Measurements from ENCODE around the gene SIGLEC1.

The SIGLEC1 gene

DNA sequence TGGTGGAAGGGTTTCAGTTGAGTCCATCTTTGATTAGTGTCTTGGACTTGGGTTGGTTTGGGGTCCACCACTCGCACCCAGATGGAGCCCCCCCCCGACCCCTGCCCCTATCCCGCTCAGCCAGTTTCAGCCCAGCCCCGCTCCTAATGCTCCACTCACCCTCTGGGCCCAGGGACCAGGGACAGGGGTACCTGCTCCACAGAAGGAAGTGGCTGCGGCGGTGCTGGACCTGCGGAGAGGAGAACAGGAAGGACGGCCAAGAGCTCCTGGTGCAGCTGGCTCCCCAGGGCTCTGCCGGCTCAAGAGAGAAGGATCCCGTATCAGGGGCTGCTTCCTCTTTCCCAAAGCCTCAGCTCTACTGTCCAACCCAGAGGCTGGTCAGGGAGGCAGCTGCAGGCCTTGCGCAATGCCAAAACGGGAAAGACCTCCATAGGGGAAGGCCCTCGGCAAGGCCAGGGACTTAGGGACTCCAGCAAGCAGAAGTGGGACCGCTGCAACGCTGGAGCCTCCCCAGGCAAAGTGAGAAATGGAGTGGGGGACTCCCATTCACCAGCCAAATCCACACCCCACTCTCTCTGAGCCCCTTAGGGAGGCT lies at the start of gene SIGLEC1:
TSS of gene SIGLEC1 (minus strand) at position 322 of the 595 bp plus-strand sequence. CDS start 5,472 bp downstream, outside the sequence.
- no peak for DNase-seq

DNA sequence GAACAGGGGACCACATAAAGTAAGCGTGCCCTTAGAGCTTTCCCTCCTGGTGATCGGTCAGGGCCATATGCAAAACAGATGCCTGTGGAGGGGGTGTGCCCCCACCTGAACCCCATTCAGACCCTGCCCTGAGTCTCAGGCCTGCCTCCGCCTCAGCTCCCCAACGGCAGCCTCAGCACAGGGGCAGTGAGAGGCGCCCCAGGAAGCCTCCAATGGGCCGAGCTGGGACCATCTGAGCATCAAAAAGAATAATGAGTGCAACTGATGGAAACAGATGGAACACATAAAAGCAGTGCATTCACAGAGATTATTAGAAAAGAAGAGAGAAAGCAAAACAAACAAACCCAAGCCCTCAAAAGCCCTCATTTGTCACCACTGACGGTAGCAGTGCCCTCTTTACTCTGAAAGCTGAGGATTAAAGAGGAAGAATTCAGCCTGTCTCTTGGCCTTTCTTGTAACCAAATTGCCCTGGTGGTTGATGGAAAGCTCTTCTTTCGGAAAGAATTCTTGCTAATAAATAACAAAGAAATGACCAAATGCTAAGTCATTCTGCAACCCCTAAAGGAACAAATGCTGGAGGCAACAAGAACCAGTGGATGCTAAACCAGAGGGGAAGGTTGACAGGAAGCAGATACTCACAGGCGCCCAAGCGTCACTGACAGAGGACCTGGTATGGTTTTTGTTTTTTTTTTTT lies 48.4 kb upstream of the SIGLEC1 start:
- no peak for DNase-seq

DNA sequence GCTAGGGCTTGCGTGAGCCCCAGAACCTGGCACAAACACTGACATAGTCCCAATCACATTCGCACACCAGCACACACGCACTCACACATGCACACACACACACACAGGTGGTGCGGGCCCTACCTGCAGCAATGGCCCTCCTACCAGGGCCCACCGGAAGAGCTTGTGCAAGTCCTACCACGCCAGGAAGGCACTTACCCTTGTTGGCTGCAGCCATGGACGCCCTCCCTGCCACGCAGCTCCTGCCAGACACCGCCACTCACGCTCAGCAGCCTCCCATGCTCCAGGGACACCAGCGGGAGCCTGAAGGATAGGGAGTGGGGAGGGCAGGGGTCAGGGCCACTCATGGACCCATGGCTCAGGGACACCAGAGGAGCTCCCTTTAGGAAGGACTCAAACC lies 47.5 kb upstream of the SIGLEC1 start:
- DNase-seq = no peak

DNA sequence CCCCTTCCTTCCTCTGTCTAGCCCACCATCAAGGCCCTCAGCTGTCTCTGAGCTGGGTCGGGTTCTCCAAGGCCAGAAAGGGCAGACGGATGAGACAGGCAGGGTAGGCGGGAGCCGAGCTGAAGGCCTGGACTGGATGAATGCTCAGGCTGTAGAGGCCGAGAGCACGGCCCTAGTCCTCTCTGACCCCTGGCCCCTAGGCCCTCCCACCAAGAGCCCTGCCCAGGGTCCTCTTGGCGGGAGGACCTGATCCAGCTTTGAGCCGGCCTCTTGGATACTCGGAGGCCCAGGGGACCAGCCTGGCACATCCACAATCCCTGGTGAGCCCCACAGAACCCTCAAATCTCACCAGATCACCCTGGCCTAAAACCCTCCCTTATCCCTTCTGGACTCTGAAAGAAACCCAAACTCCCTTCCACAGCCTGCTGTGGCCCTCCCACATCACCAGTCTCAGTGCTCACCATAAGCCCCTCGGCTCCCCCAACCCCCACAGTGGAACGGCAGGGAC lies 47.0 kb upstream of the SIGLEC1 start:
- no peak for DNase-seq

- DNase-seq = no peak
Observed at GRCh38 chr20:3758566-3758965, 46.2 kb upstream of the SIGLEC1 start.

DNA sequence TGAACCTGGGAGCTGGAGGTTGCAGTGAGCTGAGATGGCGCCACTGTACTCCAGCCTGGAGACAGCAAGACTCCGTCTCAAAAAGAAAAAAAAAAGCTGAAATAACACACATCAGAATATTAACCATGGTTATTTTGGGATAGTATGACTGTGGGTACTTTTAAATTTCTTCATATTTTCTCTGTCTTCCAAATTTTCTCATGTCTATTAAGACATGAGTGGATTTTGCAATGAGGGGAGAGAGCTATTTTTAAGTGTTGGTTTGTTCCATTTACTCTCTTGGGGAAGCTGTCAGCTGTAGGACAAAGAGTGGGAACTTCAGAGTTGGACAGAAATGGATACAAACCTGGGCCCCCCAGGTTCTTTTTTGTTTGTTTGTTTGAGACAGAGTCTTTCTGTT lies 44.9 kb upstream of the SIGLEC1 start:
- DNase-seq = no peak

- DNase-seq = no peak
Observed at GRCh38 chr20:3755814-3756480, 43.5 kb upstream of the SIGLEC1 start.

GRCh38 chr20:3755269-3755668 lies 42.9 kb upstream of the SIGLEC1 start:
- no peak for DNase-seq

DNA sequence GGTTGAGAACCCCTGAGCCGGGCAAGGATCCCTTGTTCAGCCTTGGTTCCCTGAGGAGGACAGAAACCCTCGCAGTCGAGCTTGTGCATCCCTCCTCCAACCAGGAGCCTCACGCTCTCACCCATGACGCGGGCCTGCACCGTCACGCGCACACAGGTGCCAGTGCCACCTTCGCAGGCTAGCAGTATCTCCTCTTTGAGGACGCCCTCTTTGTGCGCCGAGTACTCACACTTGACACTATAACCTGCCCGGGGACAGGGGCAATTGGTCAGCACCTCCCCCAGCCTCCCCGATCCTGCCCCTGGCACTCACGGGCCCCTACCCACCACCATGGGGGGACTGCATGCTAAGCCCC lies 41.9 kb upstream of the SIGLEC1 start:
- DNase-seq = no peak

DNA sequence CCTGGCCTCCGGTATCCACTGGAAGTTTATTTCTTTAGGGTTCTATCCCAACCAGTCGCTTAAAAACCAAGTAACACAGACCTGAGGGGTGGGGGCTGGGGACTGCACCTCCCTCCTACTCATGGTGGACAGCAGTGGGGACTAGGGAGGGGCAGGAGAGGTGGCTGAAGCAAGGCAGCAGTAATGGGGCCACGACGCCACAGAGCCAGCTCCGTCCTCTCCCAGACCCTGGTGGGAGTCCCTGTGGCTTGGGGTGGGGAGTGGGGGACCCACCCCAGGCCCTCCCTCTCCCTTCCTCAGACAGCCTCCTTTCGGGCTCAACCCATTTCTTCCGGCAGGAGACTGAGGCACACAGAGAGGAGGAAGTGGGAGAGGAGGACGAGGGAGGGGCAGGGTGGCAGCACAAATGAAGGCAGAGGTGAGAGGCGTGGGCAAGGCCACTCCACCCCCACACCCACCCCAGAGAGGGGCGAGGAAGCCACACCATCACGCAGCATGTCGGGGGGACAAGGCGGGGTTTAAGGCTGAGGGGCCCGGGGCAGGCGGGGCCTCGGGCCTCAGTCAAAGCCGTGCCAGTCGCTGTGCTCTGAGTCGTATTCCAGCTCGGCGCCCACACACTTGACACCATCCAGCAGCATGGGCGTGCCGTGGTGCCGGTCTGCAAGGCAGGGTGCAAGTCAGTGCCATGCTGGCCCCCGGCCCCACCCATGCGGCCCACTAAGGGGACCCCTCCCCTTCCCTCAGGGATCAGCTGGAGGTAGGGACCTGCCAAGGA lies 41.3 kb upstream of the SIGLEC1 start:
- DNase-seq = no peak

GRCh38 chr20:3753098-3753497 lies 40.7 kb upstream of the SIGLEC1 start:
- DNase-seq = peak; percentile 63

DNA sequence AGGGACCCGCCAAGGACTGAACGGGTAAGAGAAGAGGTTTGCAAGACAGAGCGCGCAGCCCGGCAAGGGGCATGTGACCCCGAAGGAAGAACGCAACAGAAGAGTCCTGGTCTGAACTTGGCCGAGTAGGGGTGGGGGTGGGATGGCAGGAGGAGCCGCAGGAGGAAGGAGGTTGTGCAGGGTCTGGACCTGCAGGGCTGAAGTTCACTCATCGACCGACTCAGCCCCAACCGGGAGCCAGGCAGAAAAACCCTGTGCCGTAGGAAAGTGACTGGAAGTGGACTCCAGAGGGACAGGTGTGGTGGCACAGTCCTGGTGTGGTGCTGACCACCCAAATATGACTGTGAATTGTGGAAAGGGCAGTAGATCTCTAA lies 40.0 kb upstream of the SIGLEC1 start:
- DNase-seq = no peak

GRCh38 chr20:3751675-3752385 lies 39.4 kb upstream of the SIGLEC1 start:
- peak; percentile 80 for DNase-seq

DNA sequence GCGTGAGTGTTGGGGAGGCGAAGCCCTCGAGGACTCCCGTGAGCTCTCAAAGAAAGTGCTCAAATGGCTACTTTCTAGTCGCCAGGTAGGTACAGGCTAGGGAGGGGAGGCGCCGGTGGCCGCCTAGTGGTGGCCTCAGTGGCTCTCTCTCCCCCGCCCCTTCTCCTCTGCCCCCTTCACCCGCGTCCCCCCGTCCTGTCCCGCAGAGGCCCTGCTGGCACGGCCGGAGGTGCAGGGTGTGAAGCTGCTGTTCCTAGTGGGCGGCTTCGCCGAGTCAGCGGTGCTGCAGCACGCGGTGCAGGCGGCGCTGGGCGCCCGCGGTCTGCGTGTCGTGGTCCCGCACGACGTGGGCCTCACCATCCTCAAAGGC lies 38.9 kb upstream of the SIGLEC1 start:
- no peak for DNase-seq

DNA sequence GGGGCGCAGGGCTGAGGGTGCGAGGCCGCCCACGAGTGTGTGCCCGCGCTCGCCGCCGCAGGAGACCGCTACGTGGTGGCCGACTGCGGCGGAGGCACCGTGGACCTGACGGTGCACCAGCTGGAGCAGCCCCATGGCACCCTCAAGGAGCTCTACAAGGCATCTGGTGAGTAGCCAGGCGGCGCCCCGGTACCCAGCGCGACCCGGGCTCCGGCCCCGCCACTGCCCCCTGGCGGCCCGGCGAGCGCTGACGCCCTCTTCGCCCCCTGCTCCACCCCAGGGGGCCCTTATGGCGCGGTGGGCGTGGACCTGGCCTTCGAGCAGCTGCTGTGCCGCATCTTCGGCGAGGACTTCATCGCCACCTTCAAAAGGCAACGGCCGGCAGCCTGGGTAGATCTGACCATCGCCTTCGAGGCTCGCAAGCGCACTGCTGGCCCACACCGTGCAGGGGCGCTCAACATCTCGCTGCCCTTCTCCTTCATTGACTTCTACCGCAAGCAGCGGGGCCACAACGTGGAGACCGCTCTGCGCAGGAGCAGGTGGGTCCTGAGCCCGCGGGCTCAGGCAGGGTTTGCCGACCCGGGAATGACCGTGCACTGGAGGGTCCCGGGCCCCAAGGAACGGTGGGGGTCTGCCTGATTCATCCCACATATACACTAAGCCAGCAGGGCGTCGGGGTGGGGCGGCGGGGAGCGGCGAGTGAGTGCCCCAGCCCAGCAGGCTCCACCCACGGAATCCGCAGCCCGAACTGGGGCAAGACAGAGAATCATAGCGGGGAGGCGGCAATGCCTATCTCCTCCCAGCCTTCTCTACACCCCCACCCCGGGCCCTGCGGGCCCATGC lies 37.5 kb upstream of the SIGLEC1 start:
- DNase-seq = peak; percentile 47

- no peak for DNase-seq
Observed at GRCh38 chr20:3749087-3749688, 36.8 kb upstream of the SIGLEC1 start.

DNA sequence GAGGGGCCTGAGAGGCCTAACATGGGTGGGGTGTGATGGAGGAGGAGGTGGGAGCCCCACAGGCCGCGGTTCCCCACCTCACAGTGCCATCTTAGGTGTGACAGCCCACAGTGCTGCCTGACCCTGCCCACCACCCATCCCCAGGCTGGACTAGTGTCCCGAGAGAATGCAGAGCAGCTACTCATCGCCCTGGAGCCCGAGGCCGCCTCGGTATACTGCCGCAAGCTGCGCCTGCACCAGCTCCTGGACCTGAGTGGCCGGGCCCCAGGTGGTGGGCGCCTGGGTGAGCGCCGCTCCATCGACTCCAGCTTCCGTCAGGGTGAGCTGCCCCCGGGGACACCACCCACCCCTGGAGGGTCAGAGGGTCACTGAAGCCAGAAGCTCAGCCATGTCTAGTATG lies 35.7 kb upstream of the SIGLEC1 start:
- no peak for DNase-seq

- no peak for DNase-seq
Observed at GRCh38 chr20:3747471-3747870, 35.1 kb upstream of the SIGLEC1 start.

GRCh38 chr20:3745686-3746173 lies 33.3 kb upstream of the SIGLEC1 start:
- DNase-seq = no peak

- DNase-seq = peak; percentile 85
Observed at GRCh38 chr20:3744806-3745685, 32.6 kb upstream of the SIGLEC1 start.
